ELF-1 (cell line): ENCODE measurements around the gene AGAP9.
"Not testable (repeated sequence)": the region's sequence is repeated elsewhere in the genome, so short reads cannot be mapped to it uniquely, and the experiment has no call there.

Experiments
- DNase-seq: peaks from one replicate; pipeline ENCODE4 v3.0.0-alpha.2; 2016; ENCODE audit warnings: low read depth, low spot score

AGAP9 gene

DNA sequence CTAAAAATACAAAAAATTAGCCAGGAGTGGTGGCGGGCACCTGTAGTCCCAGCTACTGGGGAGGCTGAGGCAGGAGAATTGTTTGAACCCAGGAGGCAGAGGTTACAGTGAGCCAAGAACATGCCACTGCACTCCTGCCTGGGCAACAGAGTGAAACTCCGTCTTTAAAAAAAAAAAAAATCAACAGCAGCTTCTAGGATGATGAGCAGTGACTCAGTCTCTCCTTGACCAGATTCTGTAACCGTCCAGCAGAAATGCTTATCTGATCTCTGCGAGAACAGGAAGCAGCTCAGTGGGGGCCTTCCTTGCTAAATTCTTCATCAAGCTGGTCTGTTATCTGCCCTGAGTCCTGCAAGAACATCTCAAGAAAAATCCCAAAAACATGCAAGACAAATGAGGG lies 37.5 kb downstream of the AGAP9 start:
- DNase-seq = peak; percentile 6

DNA sequence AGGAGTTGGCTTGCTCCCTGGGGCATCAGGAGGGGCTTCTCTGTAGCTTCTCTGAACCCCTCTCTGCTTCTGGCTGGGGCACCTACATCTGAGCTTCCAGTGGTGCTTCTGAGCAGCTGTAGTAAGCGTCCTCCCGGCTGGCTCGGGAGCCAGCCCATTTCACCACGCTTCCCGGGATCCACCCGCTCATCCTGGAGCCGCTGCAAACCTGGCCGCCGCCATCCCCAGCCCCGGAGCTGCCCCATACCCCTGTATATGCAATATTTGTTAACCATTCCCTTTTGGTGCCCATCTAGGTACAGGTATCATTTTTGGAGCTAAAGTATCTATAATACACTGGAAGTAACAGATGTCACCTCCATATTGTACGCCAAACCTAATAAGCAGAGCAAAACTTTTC lies 38.7 kb downstream of the AGAP9 start:
- not testable (repeated sequence) for DNase-seq

DNA sequence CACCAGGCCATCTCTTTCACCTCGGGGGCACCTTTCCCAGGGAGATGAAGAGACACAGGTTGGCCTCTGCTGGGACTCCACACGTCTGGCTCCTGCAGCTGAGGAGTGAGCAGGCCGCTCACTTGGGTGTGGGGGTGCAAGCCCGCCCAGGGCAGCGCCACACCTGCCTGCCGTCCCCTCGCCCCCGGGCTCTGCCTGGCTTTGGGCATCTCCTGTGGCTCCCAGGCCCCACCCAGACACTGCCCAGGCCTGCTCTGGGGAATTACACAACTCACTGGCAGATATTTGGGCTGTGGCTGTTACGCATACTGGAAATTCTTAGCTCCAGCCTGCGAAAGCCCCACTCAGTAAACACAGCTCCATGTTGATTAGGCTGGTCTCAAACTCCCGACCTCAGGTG lies 39.5 kb downstream of the AGAP9 start, which contains the start of gene ANXA8:
ANXA8 (minus strand) TSS at position 193 of the 400 bp plus-strand sequence; CDS start at position 11, 182 bp downstream.
- DNase-seq = peak; percentile 6

DNA sequence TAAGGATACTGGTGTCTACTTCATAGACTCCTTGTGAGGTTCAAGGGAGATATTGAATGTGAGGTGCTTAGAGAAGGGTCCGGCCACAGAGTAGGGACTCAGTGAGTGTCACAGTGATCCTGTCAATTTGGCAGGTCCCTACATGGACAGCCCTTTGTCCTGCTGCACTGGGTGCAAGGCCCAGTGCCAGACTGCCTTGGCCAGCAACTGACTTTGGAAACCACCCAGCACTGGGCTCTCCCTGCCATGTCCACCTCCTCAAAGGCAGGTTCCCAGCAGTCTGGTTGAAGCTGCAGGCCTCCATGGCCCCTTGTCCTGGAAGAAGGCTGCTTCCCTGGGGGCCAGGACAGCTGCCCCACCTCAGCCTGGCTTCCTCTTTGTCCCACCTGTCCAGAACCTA lies 41.1 kb downstream of the AGAP9 start:
- DNase-seq = not testable (repeated sequence)

DNA sequence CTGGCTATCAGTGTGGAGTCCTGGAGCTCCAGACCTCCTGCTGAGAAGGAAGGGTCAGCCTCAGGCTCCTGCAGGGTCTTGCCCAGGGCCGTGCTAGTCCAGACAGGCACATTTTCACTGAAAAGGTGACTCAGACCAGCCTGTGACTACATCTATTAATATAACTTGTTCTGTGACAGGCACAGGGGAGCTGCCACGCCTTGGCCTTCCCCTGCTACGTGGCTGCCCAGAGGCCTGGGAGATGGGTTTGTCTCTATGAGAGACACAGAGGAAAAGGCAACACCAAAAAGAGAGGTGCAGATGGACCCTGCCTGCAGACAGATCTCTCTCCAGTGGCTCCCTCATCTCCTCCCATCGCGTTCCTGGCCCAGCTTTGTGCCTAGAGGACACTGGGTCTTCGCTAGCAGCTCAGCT lies 41.7 kb downstream of the AGAP9 start:
- not testable (repeated sequence) for DNase-seq

- peak; percentile 73 for DNase-seq
These were observed 42.2 kb downstream of the AGAP9 start for GRCh38 chr10:47481182-47481766.

DNA sequence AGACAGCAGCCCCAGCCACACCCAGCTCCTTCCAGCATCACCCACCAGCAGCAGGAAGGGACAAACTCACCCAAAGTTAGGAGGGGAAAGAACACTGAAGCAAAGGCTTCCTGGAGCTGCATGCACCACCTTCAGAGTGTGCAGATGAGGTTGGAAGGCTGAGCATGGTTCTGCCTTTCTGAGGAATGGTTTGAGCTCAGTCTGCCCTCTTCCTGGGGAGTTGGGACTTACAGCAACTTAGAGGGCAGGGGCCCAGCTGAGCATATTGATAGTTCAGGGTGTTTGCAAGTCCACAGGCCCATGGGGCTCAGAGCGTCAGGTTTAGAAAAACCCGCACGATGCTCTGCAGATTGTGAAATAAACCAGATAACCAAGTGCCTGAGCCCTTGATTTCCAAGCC lies 43.3 kb downstream of the AGAP9 start:
- not testable (repeated sequence) for DNase-seq

- DNase-seq = peak; percentile 82
These were observed 45.3 kb downstream of the AGAP9 start for GRCh38 chr10:47478114-47478513.

GRCh38 chr10:47477078-47477477 lies 46.4 kb downstream of the AGAP9 start:
- DNase-seq = not testable (repeated sequence)

- not testable (repeated sequence) for DNase-seq
These were observed 48.3 kb downstream of the AGAP9 start for GRCh38 chr10:47475101-47475500.

DNA sequence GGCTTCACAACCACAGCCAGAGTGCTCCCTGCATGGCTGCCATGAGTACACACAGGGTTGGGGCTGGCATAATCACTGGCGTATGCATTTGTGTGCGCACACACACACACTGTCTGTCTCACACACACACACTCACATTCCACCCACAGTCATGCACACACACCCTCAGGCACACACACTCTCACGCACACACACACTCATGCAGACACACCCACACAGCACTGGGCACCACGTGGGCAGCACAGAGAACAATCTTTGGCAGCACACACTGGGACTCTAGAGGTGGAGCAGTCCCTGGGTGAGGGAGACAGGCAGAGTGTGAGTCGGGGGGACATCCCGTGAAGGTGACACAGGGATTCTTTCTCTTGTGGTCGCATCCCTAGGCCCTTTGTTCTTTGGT lies 49.9 kb downstream of the AGAP9 start:
- DNase-seq = not testable (repeated sequence)

DNA sequence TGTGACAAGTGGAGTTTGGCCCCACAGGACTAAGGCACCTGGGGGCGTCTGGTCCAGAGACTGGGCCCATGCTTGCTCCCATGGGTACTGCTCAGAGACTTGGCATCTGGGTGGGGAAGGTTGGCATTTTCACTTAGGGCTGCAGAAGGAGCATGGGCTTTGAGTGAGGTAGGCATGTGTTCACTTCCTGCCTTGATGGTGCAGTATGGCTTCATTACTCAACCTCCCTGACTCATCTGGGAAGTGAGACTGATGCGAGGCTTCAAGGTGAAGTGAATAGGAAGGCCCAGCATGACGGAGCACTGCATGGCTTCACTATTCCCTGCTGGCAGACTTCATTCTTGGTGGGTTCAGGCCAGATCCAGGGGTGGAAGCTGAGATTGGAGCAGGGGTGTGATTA lies 50.8 kb downstream of the AGAP9 start:
- DNase-seq = not testable (repeated sequence)

GRCh38 chr10:47472072-47472471 lies 51.4 kb downstream of the AGAP9 start:
- not testable (repeated sequence) for DNase-seq

- DNase-seq = not testable (repeated sequence)
These were observed 54.5 kb downstream of the AGAP9 start for GRCh38 chr10:47468731-47469528.

GRCh38 chr10:47467957-47468356 lies 55.5 kb downstream of the AGAP9 start:
- not testable (repeated sequence) for DNase-seq

DNA sequence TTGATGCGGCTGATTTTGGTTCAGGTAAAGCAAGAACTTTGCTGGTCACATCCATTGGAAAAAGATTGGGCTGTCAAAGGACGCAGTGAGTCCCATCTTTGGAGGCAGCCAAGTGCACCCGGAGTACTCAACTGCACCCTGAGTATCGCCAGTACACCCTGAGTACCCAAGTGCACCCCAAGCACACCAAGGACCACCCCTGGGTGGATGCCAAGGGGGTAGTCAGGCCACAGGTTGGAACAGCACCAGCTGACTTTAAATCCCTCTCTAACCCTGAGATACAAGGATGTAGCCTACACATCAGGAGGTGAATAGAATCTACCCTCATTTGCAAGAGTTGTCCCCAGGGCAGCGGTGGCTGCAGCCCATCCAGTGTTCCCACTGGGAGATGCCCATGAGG lies 56.0 kb downstream of the AGAP9 start:
- not testable (repeated sequence) for DNase-seq

DNA sequence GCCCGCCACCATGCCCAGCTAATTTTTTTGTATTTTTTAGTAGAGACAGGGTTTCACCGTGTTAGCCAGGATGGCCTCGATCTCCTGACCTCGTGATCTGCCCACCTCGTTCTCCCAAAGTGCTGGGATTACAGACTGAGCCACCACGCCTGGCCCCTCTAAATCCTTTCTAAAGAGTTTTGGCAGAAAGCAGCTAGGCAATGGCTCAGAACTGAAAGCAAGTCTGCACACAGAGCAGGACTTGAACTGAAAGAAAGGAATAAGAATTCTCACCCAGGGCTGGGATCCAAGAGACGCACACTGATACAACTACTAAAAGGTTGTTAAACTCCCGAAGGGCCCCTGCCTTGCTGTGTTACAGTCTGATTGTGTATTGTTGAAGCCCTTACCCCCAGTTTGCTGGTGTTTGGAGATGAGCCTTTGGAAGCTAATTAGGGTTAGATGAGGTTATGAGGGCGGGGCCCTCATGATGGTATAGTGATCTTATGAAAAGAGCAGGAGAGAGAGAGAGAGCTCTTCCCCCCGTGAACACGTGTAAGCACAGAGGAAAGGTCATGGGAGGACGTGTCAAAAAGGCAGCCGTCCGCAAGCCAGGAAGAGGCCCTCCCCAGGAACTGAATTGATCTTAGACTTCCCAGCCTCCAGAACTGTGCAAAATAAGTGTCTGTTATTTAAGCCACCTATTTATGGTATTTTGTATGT lies 58.1 kb downstream of the AGAP9 start:
- not testable (repeated sequence) for DNase-seq

DNA sequence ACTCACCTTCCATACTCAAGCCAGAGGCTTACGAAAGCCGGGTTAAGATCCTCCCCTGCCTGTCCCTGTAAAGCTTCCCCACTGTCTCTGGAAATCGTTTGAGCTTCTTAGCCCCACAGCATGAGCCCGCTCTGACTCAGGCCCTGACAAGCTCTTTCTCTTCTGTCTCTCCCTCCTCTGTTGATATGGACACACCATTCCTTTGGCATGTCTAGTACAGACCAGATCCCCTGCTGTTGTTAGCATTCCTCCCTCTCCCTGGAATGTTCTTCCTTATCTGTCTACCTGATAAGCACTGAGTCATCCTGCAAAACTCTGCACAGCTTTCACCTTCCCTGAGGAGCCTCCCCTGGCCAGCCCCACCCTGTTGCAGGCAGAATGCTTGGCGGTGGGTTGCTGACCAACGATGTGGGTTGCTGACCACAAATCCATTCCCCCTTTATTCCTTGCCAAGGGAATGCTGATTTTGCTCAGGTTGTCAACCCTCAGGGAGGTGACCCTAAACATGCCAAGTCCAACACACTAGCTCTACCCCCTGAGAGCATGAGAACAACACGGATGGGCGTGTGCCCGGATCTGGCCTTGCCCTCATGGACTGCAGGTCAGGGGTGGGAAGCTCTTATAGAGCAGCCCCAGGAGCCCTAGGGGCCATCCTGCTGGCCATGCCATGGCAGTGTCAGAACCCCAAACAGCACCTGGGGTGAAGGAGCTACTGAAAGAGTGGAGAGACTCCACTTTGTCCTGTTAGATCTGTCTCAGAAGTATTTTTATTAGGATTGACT lies 60.7 kb downstream of the AGAP9 start:
- not testable (repeated sequence) for DNase-seq

GRCh38 chr10:47461261-47461687 lies 62.2 kb downstream of the AGAP9 start:
- peak; percentile 73 for DNase-seq

GRCh38 chr10:47458466-47459154 lies 64.8 kb downstream of the AGAP9 start:
- no peak for DNase-seq

DNA sequence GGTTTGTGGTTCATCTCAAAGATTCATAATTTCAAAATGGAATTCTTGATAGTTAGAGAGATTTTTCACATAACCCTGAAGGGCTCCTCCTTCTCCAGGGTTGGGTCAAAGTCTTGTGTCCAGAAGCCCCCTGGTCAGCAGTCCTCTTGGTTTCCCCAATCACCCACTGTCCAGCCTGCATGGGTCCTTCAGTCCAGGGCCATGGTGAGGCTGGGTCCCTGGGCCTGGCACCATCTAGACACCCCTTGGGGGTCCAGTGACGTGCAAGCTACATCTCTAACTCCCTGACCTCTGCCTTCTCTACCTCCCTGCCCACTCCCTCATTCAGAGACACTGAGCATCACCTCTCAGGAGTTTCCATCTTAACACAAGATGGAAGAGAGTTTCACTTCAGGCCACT lies 65.6 kb downstream of the AGAP9 start:
- no peak for DNase-seq
